Measurements from ENCODE around the gene TNFSF12.

DNA sequence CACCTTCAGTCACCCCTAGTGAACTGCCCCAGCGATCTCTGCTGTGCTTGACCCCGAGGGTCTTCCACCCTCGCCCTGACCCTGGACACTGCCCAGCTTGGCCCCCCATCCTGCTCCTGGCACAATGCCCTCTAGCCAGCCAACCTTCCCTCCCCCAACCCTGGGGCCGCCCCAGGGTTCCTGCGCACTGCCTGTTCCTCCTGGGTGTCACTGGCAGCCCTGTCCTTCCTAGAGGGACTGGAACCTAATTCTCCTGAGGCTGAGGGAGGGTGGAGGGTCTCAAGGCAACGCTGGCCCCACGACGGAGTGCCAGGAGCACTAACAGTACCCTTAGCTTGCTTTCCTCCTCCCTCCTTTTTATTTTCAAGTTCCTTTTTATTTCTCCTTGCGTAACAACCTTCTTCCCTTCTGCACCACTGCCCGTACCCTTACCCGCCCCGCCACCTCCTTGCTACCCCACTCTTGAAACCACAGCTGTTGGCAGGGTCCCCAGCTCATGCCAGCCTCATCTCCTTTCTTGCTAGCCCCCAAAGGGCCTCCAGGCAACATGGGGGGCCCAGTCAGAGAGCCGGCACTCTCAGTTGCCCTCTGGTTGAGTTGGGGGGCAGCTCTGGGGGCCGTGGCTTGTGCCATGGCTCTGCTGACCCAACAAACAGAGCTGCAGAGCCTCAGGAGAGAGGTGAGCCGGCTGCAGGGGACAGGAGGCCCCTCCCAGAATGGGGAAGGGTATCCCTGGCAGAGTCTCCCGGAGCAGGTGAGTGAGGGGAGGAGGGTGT, 9.9 kb downstream of the TNFSF12 start, which contains the start of gene TNFSF13:
- TF ChIP-seq EZH2 (IDR thresholded peaks at IDR 0.05; ENCODE audit: insufficient read depth, poor library complexity, severe bottlenecking) (no peak), EZH2phosphoT487 (IDR thresholded peaks at IDR 0.05; ENCODE audit: insufficient read depth, low read depth) (no peak)

All from GM23248 (cell line).